HG02973 (cell line): ENCODE data around the gene OR7A5.
"Not testable (repeated sequence)": the region's sequence is repeated elsewhere in the genome, so short reads cannot be mapped to it uniquely, and the experiment has no call there.

Source experiments
- ATAC-seq: cut with Tn5 transposase; IDR thresholded peaks from one replicate; pipeline ENCODE4 v1.9.1; 2021; ENCODE audit warnings: moderate library complexity; ENCODE audit not compliant: unreplicated experiment

The OR7A5 gene

GRCh38 chr19:14785102-14785793 lies 49.7 kb downstream of the OR7A5 start:
- ATAC-seq, result not testable (repeated sequence)

- not testable (repeated sequence) for ATAC-seq
Measured at GRCh38 chr19:14784730-14785101, 50.3 kb downstream of the OR7A5 start.

- not testable (repeated sequence) for ATAC-seq
Measured at GRCh38 chr19:14783410-14783998, 51.5 kb downstream of the OR7A5 start.

- ATAC-seq, result no peak
Measured at GRCh38 chr19:14782626-14783409, 52.2 kb downstream of the OR7A5 start.

- ATAC-seq, result not testable (repeated sequence)
Measured at GRCh38 chr19:14781713-14782536, 53.1 kb downstream of the OR7A5 start.

GRCh38 chr19:14780622-14781225 lies 54.3 kb downstream of the OR7A5 start:
- ATAC-seq, result not testable (repeated sequence)

GRCh38 chr19:14779151-14779550 lies 55.8 kb downstream of the OR7A5 start:
- ATAC-seq, result no peak

GRCh38 chr19:14778110-14778845 lies 56.7 kb downstream of the OR7A5 start, which contains the start of gene ADGRE2:
ADGRE2 (minus strand) TSS chr19:14778560; CDS start chr19:14776756, 1,804 bp downstream.
- not testable (repeated sequence) for ATAC-seq

- not testable (repeated sequence) for ATAC-seq
Measured at GRCh38 chr19:14777645-14778044, 57.3 kb downstream of the OR7A5 start.
